Mucosa of descending colon (tissue), 3 donors: ENCODE results near the gene ARSK. TPM values are rescaled to one million over a fixed set of nuclear protein-coding genes. Genes with fewer than 3 reads are reported as not detected.

Experiments
- ATAC-seq: fragments of 200-7000 bp; cut with Tn5 transposase; one replicate; pipeline ENCODE4 v1.9.1; 2020; ENCODE audit warnings: mild to moderate bottlenecking, moderate library complexity
- DNase-seq, 3 donors: peaks; one replicate each; pipeline ENCODE4 v3.0.0-alpha.2; 2020
- H3K36me3 ChIP-seq: fragments of 200-600 bp; one replicate; pipeline ENCODE4 v1.8.0; 2021; ENCODE audit warnings: low read depth, mild to moderate bottlenecking
- H3K4me1 ChIP-seq: fragments of 200-600 bp; one replicate; pipeline ENCODE4 v1.8.0; 2021; ENCODE audit warnings: low read depth, mild to moderate bottlenecking
- H3K4me3 ChIP-seq: fragments of 200-600 bp; one replicate; pipeline ENCODE4 v1.8.0; 2021; ENCODE audit warnings: mild to moderate bottlenecking
- H3K9me3 ChIP-seq: fragments of 200-600 bp; one replicate; pipeline ENCODE4 v1.8.0; 2021; ENCODE audit warnings: mild to moderate bottlenecking
- intact Hi-C, 2 donors: fragments of 100-400 bp; cut with DNase I in 1 of 2; cut with micrococcal nuclease in 1 of 2; formaldehyde crosslinking; loops; one replicate each; pipeline versions ENCODE4 v1.11.0 to v1.11.1; 2022; cut with DNase I, micrococcal nuclease
- total RNA-seq, 3 donors: library from RNA; stranded (reverse); fragmentation: NEBNext Ultra II Directional in 2 of 3; extraction: Animal tissue kit (Norgen Biotek cat#: 25700) in 2 of 3; gene quantifications; one replicate each; pipeline versions ENCODE4 v1.2.1 to v1.2.4, GENCODE V29; 2021 to 2023
- TF ChIP-seq, protein P1 (sequence below): fragments of 200-600 bp; IDR thresholded peaks from one replicate; pipeline ENCODE4 v1.8.0; 2022; ENCODE audit warnings: antibody characterized with exemption, mild to moderate bottlenecking
- donor health status: DM: no; HTN: no; CAD: no; lungs with moderate emphysema.
- donor health status: DM: no; HTN: no; CAD: no.
- donor health status: DM: no; HTN: yes; CAD: no.

The ARSK gene
- total RNA-seq, 3 donors from 2014 or later = 1.7 to 6.0 (median 2.3) TPM

DNA sequence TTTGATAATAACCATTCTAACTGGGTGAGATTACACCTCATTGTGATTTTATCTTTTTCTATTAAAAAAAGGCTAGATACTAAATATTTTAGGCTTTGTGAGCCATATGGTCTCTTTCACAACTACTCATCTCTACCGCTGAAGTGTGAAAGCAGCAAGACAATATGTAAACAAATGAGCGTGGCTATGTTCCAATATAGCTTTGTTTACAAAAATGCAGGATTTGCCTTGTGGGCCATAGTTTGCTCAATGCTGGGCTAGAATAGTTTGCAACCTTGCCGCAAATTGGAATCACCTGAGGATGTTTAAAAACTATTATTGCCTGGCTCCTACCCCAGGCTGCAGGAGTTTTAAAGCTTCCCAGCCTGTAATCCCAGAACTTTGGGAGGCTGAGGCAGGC lies 54.8 kb downstream of the ARSK start:
- TF ChIP-seq, protein P1, sequence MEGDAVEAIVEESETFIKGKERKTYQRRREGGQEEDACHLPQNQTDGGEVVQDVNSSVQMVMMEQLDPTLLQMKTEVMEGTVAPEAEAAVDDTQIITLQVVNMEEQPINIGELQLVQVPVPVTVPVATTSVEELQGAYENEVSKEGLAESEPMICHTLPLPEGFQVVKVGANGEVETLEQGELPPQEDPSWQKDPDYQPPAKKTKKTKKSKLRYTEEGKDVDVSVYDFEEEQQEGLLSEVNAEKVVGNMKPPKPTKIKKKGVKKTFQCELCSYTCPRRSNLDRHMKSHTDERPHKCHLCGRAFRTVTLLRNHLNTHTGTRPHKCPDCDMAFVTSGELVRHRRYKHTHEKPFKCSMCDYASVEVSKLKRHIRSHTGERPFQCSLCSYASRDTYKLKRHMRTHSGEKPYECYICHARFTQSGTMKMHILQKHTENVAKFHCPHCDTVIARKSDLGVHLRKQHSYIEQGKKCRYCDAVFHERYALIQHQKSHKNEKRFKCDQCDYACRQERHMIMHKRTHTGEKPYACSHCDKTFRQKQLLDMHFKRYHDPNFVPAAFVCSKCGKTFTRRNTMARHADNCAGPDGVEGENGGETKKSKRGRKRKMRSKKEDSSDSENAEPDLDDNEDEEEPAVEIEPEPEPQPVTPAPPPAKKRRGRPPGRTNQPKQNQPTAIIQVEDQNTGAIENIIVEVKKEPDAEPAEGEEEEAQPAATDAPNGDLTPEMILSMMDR = no peak
- no peak for DNase-seq
- intact Hi-C loops = no loop called here
- H3K4me3 ChIP-seq = no peak overlapping the region
- no peaks in the 10 kb centered on the region for H3K9me3 ChIP-seq
- no peaks in the 10 kb centered on the region for H3K36me3 ChIP-seq
- H3K4me1 ChIP-seq = no peaks in the 10 kb centered on the region
- no peak for ATAC-seq

DNA sequence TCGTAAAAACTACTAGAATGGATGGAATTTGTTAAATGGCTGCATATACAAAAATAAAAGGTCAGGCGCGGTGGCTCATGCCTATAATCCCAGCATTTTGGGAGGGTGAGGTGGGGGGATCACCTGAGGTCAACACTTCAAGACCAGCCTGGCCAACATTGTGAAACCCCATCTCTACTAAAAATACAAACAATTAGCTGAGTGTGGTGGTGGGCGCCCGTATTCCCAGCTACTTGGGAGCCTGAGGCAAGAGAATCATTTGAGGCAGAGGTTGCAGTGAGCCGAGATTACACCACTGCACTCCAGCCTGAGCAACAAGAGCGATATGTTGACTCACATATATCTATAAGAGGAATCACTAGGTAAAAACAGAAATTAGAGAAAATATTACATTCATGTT lies 55.6 kb downstream of the ARSK start:
- H3K4me1 ChIP-seq = no peaks in the 10 kb centered on the region
- ATAC-seq (no peak), DNase-seq (no peak)
- no peak overlapping the region for H3K4me3 ChIP-seq
- H3K36me3 ChIP-seq = no peaks in the 10 kb centered on the region
- TF ChIP-seq, protein P1 = no peak
- H3K9me3 ChIP-seq = no peaks in the 10 kb centered on the region
- intact Hi-C loops = no loop called here

DNA sequence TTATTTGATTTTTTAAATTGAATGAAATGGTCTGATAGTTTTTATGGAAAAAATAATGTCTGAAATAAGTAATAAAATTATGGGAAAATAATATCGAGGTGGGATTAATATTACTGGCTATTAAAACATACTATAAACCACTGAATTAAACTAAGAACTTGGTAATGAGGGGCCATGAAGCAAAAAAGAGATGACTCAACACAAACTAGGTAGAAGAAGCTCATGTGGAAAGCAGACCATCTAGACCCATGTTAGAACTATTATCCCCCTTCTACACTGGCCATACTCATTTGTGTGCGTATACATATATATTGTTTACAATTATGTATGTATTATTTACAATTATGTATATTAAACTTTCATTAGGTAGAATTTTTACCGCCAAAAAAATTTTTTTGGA lies 56.5 kb downstream of the ARSK start:
- Histone ChIP-seq H3K36me3 (no peaks in the 10 kb centered on the region), H3K4me3 (no peak overlapping the region), H3K4me1 (no peaks in the 10 kb centered on the region), H3K9me3 (no peaks in the 10 kb centered on the region)
- ATAC-seq (no peak), DNase-seq (no peak)
- TF ChIP-seq, protein P1 = no peak
- intact Hi-C loops = no loop called here

DNA sequence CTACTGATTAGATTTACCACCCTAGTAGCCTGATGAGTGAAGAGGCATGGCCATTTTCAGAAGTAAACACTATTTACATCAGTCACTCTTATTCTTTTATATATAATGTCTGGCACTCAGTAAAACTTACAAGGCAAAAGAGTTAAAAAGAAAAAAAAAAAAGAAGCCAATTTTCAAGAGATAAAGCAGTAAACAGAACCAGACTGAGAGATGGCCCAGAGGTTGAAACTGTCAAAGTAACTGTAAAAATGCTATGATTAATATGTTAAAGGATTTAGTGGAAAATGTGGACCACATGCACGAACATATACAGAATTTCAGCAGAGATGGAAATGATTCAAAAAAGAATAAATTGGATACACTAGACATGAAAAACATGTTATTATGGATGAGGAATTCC lies 58.6 kb downstream of the ARSK start:
- TF ChIP-seq, protein P1 = no peak
- ATAC-seq (no peak), DNase-seq (no peak)
- no peaks in the 10 kb centered on the region for H3K4me1 ChIP-seq
- H3K4me3 ChIP-seq = no peak overlapping the region
- intact Hi-C loops = no loop called here
- no peaks in the 10 kb centered on the region for H3K36me3 ChIP-seq
- no peaks in the 10 kb centered on the region for H3K9me3 ChIP-seq

DNA sequence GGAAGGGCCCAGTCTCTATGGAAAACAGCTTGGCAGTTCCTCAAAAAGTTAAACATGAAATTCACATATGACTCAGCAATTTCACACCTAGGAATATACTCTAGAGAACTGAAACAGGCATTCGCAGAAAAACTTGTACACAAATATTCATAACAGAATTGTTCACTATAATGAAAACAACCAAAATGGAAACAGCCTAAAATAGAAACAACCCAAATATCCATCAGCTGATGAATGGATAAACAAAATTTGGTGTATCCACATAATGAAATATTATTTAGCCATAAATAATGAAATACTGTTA lies 60.2 kb downstream of the ARSK start:
- no peaks in the 10 kb centered on the region for H3K4me1 ChIP-seq
- no peaks in the 10 kb centered on the region for H3K9me3 ChIP-seq
- no peak for ATAC-seq
- intact Hi-C loops = no loop called here
- H3K4me3 ChIP-seq = no peak overlapping the region
- TF ChIP-seq, protein P1 = no peak
- H3K36me3 ChIP-seq = no peaks in the 10 kb centered on the region
- DNase-seq = no peak

DNA sequence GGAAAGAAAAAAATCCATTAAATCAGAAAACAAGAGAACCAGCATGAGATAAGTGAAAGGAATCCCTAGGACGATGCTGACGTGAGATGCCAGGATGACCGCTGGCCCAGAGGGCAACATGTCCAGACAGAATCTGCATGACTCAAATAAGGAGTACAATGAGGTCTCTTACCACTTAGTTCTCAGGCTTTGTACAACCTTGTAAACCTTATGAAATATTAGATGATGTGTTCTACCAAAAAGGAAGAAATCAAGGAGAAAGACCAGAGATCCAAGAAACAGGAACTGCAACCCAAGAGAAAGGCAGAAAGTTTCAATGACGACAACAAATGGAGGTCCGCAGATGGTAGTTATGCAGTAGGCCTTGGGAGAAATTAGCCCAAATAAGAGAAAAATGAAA lies 62.2 kb downstream of the ARSK start:
- H3K9me3 ChIP-seq = no peaks in the 10 kb centered on the region
- intact Hi-C loops = no loop called here
- TF ChIP-seq, protein P1 = no peak
- no peak overlapping the region for H3K4me3 ChIP-seq
- ATAC-seq = no peak
- DNase-seq = no peak
- H3K36me3 ChIP-seq = no peaks in the 10 kb centered on the region
- H3K4me1 ChIP-seq = peaks cover 2% of the 10 kb centered on the region
